NCI-H226 (cell line): ENCODE data around the gene NUDT10.
"Not testable (repeated sequence)": the region's sequence is repeated elsewhere in the genome, so short reads cannot be mapped to it uniquely, and the experiment has no call there.

Source experiments
- DNase-seq: peaks from one replicate; pipeline ENCODE4 v3.0.0-alpha.2; 2015

Gene NUDT10

GRCh38 chrX:51332188-51332942, at the start of gene NUDT10:
TSS of gene NUDT10 (plus strand) at chrX:51332822. CDS start at chrX:51332966, 144 bp downstream.
- DNase-seq, result no peak

GRCh38 chrX:51292421-51292820, 40.2 kb upstream of the NUDT10 start:
- DNase-seq, result no peak

GRCh38 chrX:51296138-51296537, 36.5 kb upstream of the NUDT10 start:
- DNase-seq, result no peak

GRCh38 chrX:51316271-51316670, 16.4 kb upstream of the NUDT10 start:
- no peak for DNase-seq

GRCh38 chrX:51332943-51333785, 542 bp downstream of the NUDT10 start:
- DNase-seq, result not testable (repeated sequence)

- no peak for DNase-seq
Measured at GRCh38 chrX:51334276-51334675, 1.7 kb downstream of the NUDT10 start.

- DNase-seq, result no peak
Measured at GRCh38 chrX:51336584-51336983, 4.0 kb downstream of the NUDT10 start.

GRCh38 chrX:51361251-51361650, 28.6 kb downstream of the NUDT10 start:
- no peak for DNase-seq

- DNase-seq, result no peak
Measured at GRCh38 chrX:51376672-51377071, 44.0 kb downstream of the NUDT10 start.
